Keratinocyte (primary cell): ENCODE measurements around the gene PNISR. TPM values are rescaled to one million over a fixed set of nuclear protein-coding genes. Genes with fewer than 3 reads are reported as not detected.

ENCODE experiments used
- DNase-seq: peaks from one replicate; pipeline ENCODE4 v3.0.0-alpha.2; 2011; ENCODE audit warnings: low read depth, missing footprints, low spot score
- FAIRE-seq: peaks from 2 replicates; lab custom pipeline; 2011; peaks lifted over from hg19 to GRCh38; lab: Jason Lieb, UNC
- H2AFZ ChIP-seq: 2 replicates; pipeline ENCODE4 v1.6.0; 2012; ENCODE audit warnings: low read length, control low read depth, inconsistent platforms; ENCODE audit not compliant: control insufficient read depth
- H3K27ac ChIP-seq: 2 replicates; pipeline ENCODE4 v1.5.1; 2011; ENCODE audit warnings: low read length; ENCODE audit not compliant: control insufficient read depth, insufficient read depth
- H3K27me3 ChIP-seq: 3 replicates; pipeline ENCODE4 v1.6.0; 2011; ENCODE audit warnings: low read length; ENCODE audit not compliant: control insufficient read depth, insufficient read depth; ENCODE audit errors: extremely low read depth
- H3K36me3 ChIP-seq, 2 experiments: 2 replicates in 1 of 2; 3 replicates in 1 of 2; pipeline ENCODE4 v1.5.1; 2011; ENCODE audit warnings: low read length in 2 of 2, mild to moderate bottlenecking in 1 of 2; ENCODE audit not compliant: control insufficient read depth in 2 of 2, insufficient read depth in 2 of 2; ENCODE audit errors: extremely low read depth in 1 of 2
- H3K4me1 ChIP-seq: 3 replicates; pipeline ENCODE4 v1.5.1; 2011; ENCODE audit warnings: low read length; ENCODE audit not compliant: control insufficient read depth, insufficient read depth; ENCODE audit errors: extremely low read depth
- H3K4me2 ChIP-seq: 3 replicates; pipeline ENCODE4 v1.6.0; 2011; ENCODE audit warnings: low read depth, low read length; ENCODE audit not compliant: control insufficient read depth, insufficient read depth; ENCODE audit errors: extremely low read depth
- H3K4me3 ChIP-seq, 3 experiments: fragments of 200-600 bp in 1 of 3; sonication (generic) in 1 of 3; 2 replicates in 2 of 3; 3 replicates in 1 of 3; pipeline ENCODE4 v1.5.1; 2011 to 2016; ENCODE audit warnings: low read length in 3 of 3, mild to moderate bottlenecking in 3 of 3, control low read depth in 2 of 3, inconsistent platforms in 1 of 3, low read depth in 1 of 3, mixed read lengths in 1 of 3, mixed run types in 1 of 3, moderate library complexity in 1 of 3; ENCODE audit not compliant: control insufficient read depth in 2 of 3, insufficient read depth in 2 of 3; ENCODE audit errors: extremely low read depth in 1 of 3
- H3K79me2 ChIP-seq: 2 replicates; pipeline ENCODE4 v1.6.0; 2012; ENCODE audit warnings: low read length; ENCODE audit not compliant: control insufficient read depth, insufficient read depth
- H3K9ac ChIP-seq: 3 replicates; pipeline ENCODE4 v1.6.0; 2011; ENCODE audit warnings: low read length; ENCODE audit not compliant: control insufficient read depth, insufficient read depth; ENCODE audit errors: extremely low read depth
- H3K9me1 ChIP-seq: 3 replicates; pipeline ENCODE4 v1.6.0; 2011; ENCODE audit warnings: low read length; ENCODE audit not compliant: control insufficient read depth, insufficient read depth; ENCODE audit errors: extremely low read depth
- H3K9me3 ChIP-seq: 2 replicates; pipeline ENCODE4 v1.5.1; 2012; ENCODE audit warnings: low read depth, low read length; ENCODE audit not compliant: control insufficient read depth
- H4K20me1 ChIP-seq: 3 replicates; pipeline ENCODE4 v1.6.0; 2011; ENCODE audit warnings: low read length; ENCODE audit not compliant: control insufficient read depth, insufficient read depth; ENCODE audit errors: extremely low read depth
- EZH2 ChIP-seq: IDR thresholded peaks from one replicate; pipeline ENCODE4 v1.6.1; 2012; ENCODE audit warnings: inconsistent platforms, mild to moderate bottlenecking, low read length, moderate library complexity
- dilution Hi-C: fragments of 300-500 bp; cut with MboI; formaldehyde crosslinking; loops from one replicate; pipeline ENCODE4 v1.7.0; 2020; ENCODE audit warnings: low sequenced_read_pairs; ENCODE audit not compliant: extremely low pct_ligation_motif_present
- polyA plus RNA-seq, 5 experiments: library from polyadenylated mRNA; depleted of rRNA in 3 of 5; stranded (reverse) in 3 of 5; stranded (forward) in 1 of 5; unstranded in 1 of 5; fragments of >200 nt; gene quantifications; 1 replicate in 1 of 5; 2 replicates in 3 of 5; 3 replicates in 1 of 5; pipeline versions ENCODE4 v1.2.1 to v1.2.3, GENCODE V29; 2011 to 2012; ENCODE audit warnings: missing spikeins in 2 of 5, low read depth in 1 of 5, low replicate concordance in 1 of 5
- TF ChIP-seq, protein P1 (sequence below), 3 experiments: IDR thresholded peaks in 1 of 3; conservative IDR thresholded peaks in 1 of 3; optimal IDR thresholded peaks in 1 of 3; 2 replicates in 2 of 3; 3 replicates in 1 of 3; pipeline versions ENCODE3 to v1.5.1; 2011; ENCODE audit warnings: low read length in 3 of 3, mild to moderate bottlenecking in 3 of 3, moderate library complexity in 2 of 3, control low read depth in 1 of 3, inconsistent platforms in 1 of 3; ENCODE audit not compliant: insufficient read depth in 2 of 3; ENCODE audit errors: extremely low read depth in 1 of 3

Gene PNISR
- polyA plus RNA-seq, 1 donor (not counting 4 experiments of a cell fraction or from before 2014, with no cell fraction given): 60.5 TPM

- no peaks in the 10 kb centered on the region for H3K79me2 ChIP-seq
- dilution Hi-C loops: no loop called here
- H4K20me1 ChIP-seq: no peaks in the 10 kb centered on the region
- H3K4me3 ChIP-seq: no peak overlapping the region
- H3K4me2 ChIP-seq: no peak overlapping the region
- no peaks in the 10 kb centered on the region for H3K36me3 ChIP-seq
- no peaks in the 10 kb centered on the region for H3K27me3 ChIP-seq
- no peak overlapping the region for H3K27ac ChIP-seq
- no peak for TF ChIP-seq EZH2
- TF ChIP-seq, protein P1, sequence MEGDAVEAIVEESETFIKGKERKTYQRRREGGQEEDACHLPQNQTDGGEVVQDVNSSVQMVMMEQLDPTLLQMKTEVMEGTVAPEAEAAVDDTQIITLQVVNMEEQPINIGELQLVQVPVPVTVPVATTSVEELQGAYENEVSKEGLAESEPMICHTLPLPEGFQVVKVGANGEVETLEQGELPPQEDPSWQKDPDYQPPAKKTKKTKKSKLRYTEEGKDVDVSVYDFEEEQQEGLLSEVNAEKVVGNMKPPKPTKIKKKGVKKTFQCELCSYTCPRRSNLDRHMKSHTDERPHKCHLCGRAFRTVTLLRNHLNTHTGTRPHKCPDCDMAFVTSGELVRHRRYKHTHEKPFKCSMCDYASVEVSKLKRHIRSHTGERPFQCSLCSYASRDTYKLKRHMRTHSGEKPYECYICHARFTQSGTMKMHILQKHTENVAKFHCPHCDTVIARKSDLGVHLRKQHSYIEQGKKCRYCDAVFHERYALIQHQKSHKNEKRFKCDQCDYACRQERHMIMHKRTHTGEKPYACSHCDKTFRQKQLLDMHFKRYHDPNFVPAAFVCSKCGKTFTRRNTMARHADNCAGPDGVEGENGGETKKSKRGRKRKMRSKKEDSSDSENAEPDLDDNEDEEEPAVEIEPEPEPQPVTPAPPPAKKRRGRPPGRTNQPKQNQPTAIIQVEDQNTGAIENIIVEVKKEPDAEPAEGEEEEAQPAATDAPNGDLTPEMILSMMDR (optimal IDR thresholded peaks at IDR 0.05 in 1 of 3, IDR thresholded peaks at IDR 0.05 in 1 of 3, conservative IDR thresholded peaks at IDR 0.05 in 1 of 3; ENCODE audit: extremely low read depth in 1 of 3, insufficient read depth in 2 of 3, low read length in 3 of 3): no peak
- FAIRE-seq (no peak), DNase-seq (no peak)
- H3K4me1 ChIP-seq: no peaks in the 10 kb centered on the region
- H2AFZ ChIP-seq: no peak overlapping the region
- H3K9ac ChIP-seq: no peak overlapping the region
- H3K9me3 ChIP-seq: no peaks in the 10 kb centered on the region
- H3K9me1 ChIP-seq: no peaks in the 10 kb centered on the region
Observed at GRCh38 chr6:99364026-99364425, 61.1 kb downstream of the PNISR start.

DNA sequence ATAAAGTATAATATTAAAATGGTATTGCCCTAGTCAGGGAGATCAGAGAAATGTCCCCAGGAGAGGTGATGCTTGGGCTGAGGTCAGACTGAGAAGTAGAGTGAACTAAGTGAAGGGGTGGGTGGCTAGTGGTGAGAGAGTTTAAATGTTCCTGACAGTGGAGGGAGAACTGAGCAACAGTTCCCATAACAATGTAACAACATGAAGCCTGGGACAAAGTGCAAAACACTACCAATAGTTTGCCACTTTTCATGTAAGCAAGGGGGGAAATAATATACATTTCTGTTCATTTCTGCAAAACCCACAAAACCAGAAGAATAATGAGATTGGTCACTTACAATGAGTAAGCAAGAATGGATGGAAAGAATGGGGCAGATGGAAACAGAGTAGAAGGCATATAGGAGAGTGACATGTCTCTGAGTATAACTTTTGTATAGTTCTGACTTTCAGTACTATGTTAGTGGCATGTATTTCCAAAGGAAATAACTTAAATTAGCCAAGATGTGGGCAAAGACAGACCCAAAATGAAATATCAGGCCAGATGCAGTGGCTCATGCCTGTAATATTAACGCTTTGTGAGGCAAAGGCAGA, 62.3 kb downstream of the PNISR start:
- H3K27me3 ChIP-seq: no peaks in the 10 kb centered on the region
- H3K4me1 ChIP-seq: no peaks in the 10 kb centered on the region
- no peaks in the 10 kb centered on the region for H4K20me1 ChIP-seq
- no peak for FAIRE-seq
- no peak overlapping the region for H3K4me3 ChIP-seq
- no peak for DNase-seq
- no peaks in the 10 kb centered on the region for H3K9me1 ChIP-seq
- no peak overlapping the region for H3K9ac ChIP-seq
- no peak overlapping the region for H3K27ac ChIP-seq
- H3K4me2 ChIP-seq: no peak overlapping the region
- H3K36me3 ChIP-seq: no peaks in the 10 kb centered on the region
- no peaks in the 10 kb centered on the region for H3K9me3 ChIP-seq
- TF ChIP-seq, protein P1 (optimal IDR thresholded peaks at IDR 0.05 in 1 of 3, IDR thresholded peaks at IDR 0.05 in 1 of 3, conservative IDR thresholded peaks at IDR 0.05 in 1 of 3; ENCODE audit: extremely low read depth in 1 of 3, insufficient read depth in 2 of 3, low read length in 3 of 3): no peak
- TF ChIP-seq EZH2: no peak
- H2AFZ ChIP-seq: no peak overlapping the region
- dilution Hi-C loops: no loop called here
- H3K79me2 ChIP-seq: no peaks in the 10 kb centered on the region
